ENCODE measurements around the gene WFDC5. TPM values are rescaled to one million over a fixed set of nuclear protein-coding genes. Genes with fewer than 3 reads are reported as not detected.
"Not testable (repeated sequence)": the region's sequence is repeated elsewhere in the genome, so short reads cannot be mapped to it uniquely, and the experiment has no call there.

Gene WFDC5
- total RNA-seq, 1 experiment from 2014 or later = not detected

GRCh38 chr20:45066372-45066771 lies 48.6 kb downstream of the WFDC5 start:
- TF ChIP-seq CTCF (IDR thresholded peaks at IDR 0.05; ENCODE audit: insufficient read depth in 1 of 2, low read depth in 1 of 2, low read length in 1 of 2, severe bottlenecking in 1 of 2, unreplicated experiment in 1 of 2) = no peak
- H3K4me3 ChIP-seq (ENCODE audit: low read depth, low read length) = no peak overlapping the region
- intact Hi-C loops (cut with micrococcal nuclease; ENCODE audit: unreplicated experiment) = no loop called here
- Mint-ChIP-seq H3K36me3 (ENCODE audit: insufficient read depth, unreplicated experiment) (peaks cover 27% of the 10 kb centered on the region), H3K9me3 (ENCODE audit: unreplicated experiment) (peaks cover 13% of the 10 kb centered on the region), H3K4me3 (ENCODE audit: unreplicated experiment) (no peak overlapping the region), H3K27me3 (ENCODE audit: insufficient read depth, unreplicated experiment) (no peaks in the 10 kb centered on the region), H3K4me1 (ENCODE audit: low read depth, unreplicated experiment) (peaks cover 42% of the 10 kb centered on the region), H3K27ac (ENCODE audit: unreplicated experiment) (no peak overlapping the region)
- H3K9me3 ChIP-seq = peaks cover 6% of the 10 kb centered on the region; the same call in 1 of the 2 replicates
- no TSS peak for BruUV-seq (replicated peaks)
- ChIA-PET CTCF (interaction anchor here (0.5 to 0.6 kb wide), 2 partner anchors 11 to 23 kb away, joined by 3 read pairs; no protein-coding TSS in a partner anchor), POLR2A (no interaction called here)
- no peaks in the 10 kb centered on the region for H3K36me3 ChIP-seq (ENCODE audit: control insufficient read depth, insufficient read depth, low read length)
- DNase-seq = no peak
- H3K27me3 ChIP-seq (replicated peaks; ENCODE audit: control insufficient read depth, insufficient read depth, low read length) = no peaks in the 10 kb centered on the region
- peaks cover 29% of the 10 kb centered on the region for H3K4me1 ChIP-seq

- H3K4me1 ChIP-seq = peaks cover 18% of the 10 kb centered on the region
- Mint-ChIP-seq H3K4me3 (ENCODE audit: unreplicated experiment) (no peak overlapping the region), H3K9me3 (ENCODE audit: unreplicated experiment) (peaks cover 4% of the 10 kb centered on the region), H3K36me3 (ENCODE audit: insufficient read depth, unreplicated experiment) (peaks cover 20% of the 10 kb centered on the region), H3K27ac (ENCODE audit: unreplicated experiment) (no peak overlapping the region), H3K27me3 (ENCODE audit: insufficient read depth, unreplicated experiment) (no peaks in the 10 kb centered on the region), H3K4me1 (ENCODE audit: low read depth, unreplicated experiment) (peaks cover 30% of the 10 kb centered on the region)
- no peak for TF ChIP-seq CTCF (IDR thresholded peaks at IDR 0.05; ENCODE audit: insufficient read depth in 1 of 2, low read depth in 1 of 2, low read length in 1 of 2, severe bottlenecking in 1 of 2, unreplicated experiment in 1 of 2)
- H3K36me3 ChIP-seq (ENCODE audit: control insufficient read depth, insufficient read depth, low read length) = no peaks in the 10 kb centered on the region
- intact Hi-C loops (cut with micrococcal nuclease; ENCODE audit: unreplicated experiment) = no loop called here
- H3K9me3 ChIP-seq = no peaks in the 10 kb centered on the region
- DNase-seq = no peak
- CTCF ChIA-PET = interaction anchor here (1.4 kb wide), 1 partner anchor 23 kb away, joined by 3 read pairs; no protein-coding TSS in a partner anchor
- no peak overlapping the region for H3K4me3 ChIP-seq (ENCODE audit: low read depth, low read length)
- BruUV-seq (replicated peaks) = no TSS peak
- POLR2A ChIA-PET = no interaction called here
- H3K27me3 ChIP-seq (replicated peaks; ENCODE audit: control insufficient read depth, insufficient read depth, low read length) = no peaks in the 10 kb centered on the region
Measured at GRCh38 chr20:45064812-45065211, 50.2 kb downstream of the WFDC5 start.

GRCh38 chr20:45063107-45063506 lies 51.9 kb downstream of the WFDC5 start:
- H3K9me3 Mint-ChIP-seq (ENCODE audit: unreplicated experiment); intact Hi-C loops (cut with micrococcal nuclease; ENCODE audit: unreplicated experiment); H3K27me3 ChIP-seq (replicated peaks; ENCODE audit: control insufficient read depth, insufficient read depth, low read length); DNase-seq; H3K27ac Mint-ChIP-seq (ENCODE audit: unreplicated experiment); H3K4me3 Mint-ChIP-seq (ENCODE audit: unreplicated experiment); POLR2A ChIA-PET; H3K27me3 Mint-ChIP-seq (ENCODE audit: insufficient read depth, unreplicated experiment); H3K9me3 ChIP-seq; H3K36me3 ChIP-seq (ENCODE audit: control insufficient read depth, insufficient read depth, low read length); BruUV-seq (replicated peaks); H3K4me3 ChIP-seq (ENCODE audit: low read depth, low read length); CTCF ChIA-PET; H3K4me1 ChIP-seq: not testable (repeated sequence)
- peaks cover 14% of the 10 kb centered on the region for H3K36me3 Mint-ChIP-seq (ENCODE audit: insufficient read depth, unreplicated experiment)
- H3K4me1 Mint-ChIP-seq (ENCODE audit: low read depth, unreplicated experiment) = peaks cover 14% of the 10 kb centered on the region

- H3K27me3 Mint-ChIP-seq (ENCODE audit: insufficient read depth, unreplicated experiment) = no peaks in the 10 kb centered on the region
- BruUV-seq (replicated peaks) = no TSS peak
- Histone ChIP-seq H3K27me3 (replicated peaks; ENCODE audit: control insufficient read depth, insufficient read depth, low read length) (no peaks in the 10 kb centered on the region), H3K4me3 (ENCODE audit: low read depth, low read length) (no peak overlapping the region), H3K36me3 (ENCODE audit: control insufficient read depth, insufficient read depth, low read length) (no peaks in the 10 kb centered on the region), H3K4me1 (peaks cover 5% of the 10 kb centered on the region), H3K9me3 (no peaks in the 10 kb centered on the region)
- H3K27ac Mint-ChIP-seq (ENCODE audit: unreplicated experiment) = no peak overlapping the region
- H3K36me3 Mint-ChIP-seq (ENCODE audit: insufficient read depth, unreplicated experiment) = peaks cover 7% of the 10 kb centered on the region
- no peaks in the 10 kb centered on the region for H3K9me3 Mint-ChIP-seq (ENCODE audit: unreplicated experiment)
- TF ChIP-seq CTCF (IDR thresholded peaks at IDR 0.05; ENCODE audit: insufficient read depth in 1 of 2, low read depth in 1 of 2, low read length in 1 of 2, severe bottlenecking in 1 of 2, unreplicated experiment in 1 of 2) = no peak
- POLR2A ChIA-PET = interaction anchor here (0.7 kb wide), 1 partner anchor 101 kb away, joined by 3 read pairs; the partner anchor contains the start of gene TOMM34
- intact Hi-C loops (cut with micrococcal nuclease; ENCODE audit: unreplicated experiment) = no loop called here
- no peak for DNase-seq
- peaks cover 14% of the 10 kb centered on the region for H3K4me1 Mint-ChIP-seq (ENCODE audit: low read depth, unreplicated experiment)
- CTCF ChIA-PET = interaction anchor here (1.3 to 1.9 kb wide), 3 partner anchors 17 to 35 kb away, joined by 4 to 8 read pairs (median 6); no protein-coding TSS in a partner anchor
- no peak overlapping the region for H3K4me3 Mint-ChIP-seq (ENCODE audit: unreplicated experiment)
Measured at GRCh38 chr20:45061244-45061643, 53.7 kb downstream of the WFDC5 start.

All from Caco-2 (cell line).